Esophagus squamous epithelium (tissue), 4 donors: Measurements from ENCODE around the gene ADAM22.

Experiments used
- POLR2A ChIP-seq, 4 donors: fragments of 450-650 bp; IDR thresholded peaks; one replicate each; pipeline ENCODE4 v1.6.1; 2017; ENCODE audit warnings: antibody characterized with exemption in 4 of 4, mild to moderate bottlenecking in 4 of 4, moderate library complexity in 3 of 4
- TF ChIP-seq, protein P1 (sequence below), 6 experiments: fragments of 450-650 bp in 4 of 6; fragments of 200-600 bp in 2 of 6; sonication (generic) in 2 of 6; IDR thresholded peaks; one replicate each; pipeline ENCODE4 v1.5.1; 2016 to 2019; ENCODE audit warnings: antibody characterized with exemption in 6 of 6, mild to moderate bottlenecking in 4 of 6, moderate library complexity in 4 of 6

DNA sequence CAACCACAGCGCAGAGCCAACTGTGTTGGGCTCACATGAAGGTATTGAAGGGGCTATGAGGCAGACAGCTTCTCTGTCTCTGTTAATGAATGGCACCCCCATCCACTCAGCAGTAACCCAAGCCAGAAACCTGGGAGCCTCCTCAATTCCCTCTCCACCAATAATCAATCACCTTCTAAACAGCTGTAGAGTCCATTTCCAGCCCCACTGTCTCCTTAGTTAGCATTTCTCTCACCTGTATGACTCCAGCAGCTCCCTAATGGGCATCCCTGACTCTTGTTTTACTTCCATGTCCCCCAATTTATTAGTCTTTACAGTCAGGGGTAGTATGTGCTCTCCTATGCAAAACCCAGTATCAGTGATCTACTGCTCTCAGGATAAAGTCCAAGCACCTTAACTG is 278.9 kb downstream of the ADAM22 start:
- TF ChIP-seq, protein P1, sequence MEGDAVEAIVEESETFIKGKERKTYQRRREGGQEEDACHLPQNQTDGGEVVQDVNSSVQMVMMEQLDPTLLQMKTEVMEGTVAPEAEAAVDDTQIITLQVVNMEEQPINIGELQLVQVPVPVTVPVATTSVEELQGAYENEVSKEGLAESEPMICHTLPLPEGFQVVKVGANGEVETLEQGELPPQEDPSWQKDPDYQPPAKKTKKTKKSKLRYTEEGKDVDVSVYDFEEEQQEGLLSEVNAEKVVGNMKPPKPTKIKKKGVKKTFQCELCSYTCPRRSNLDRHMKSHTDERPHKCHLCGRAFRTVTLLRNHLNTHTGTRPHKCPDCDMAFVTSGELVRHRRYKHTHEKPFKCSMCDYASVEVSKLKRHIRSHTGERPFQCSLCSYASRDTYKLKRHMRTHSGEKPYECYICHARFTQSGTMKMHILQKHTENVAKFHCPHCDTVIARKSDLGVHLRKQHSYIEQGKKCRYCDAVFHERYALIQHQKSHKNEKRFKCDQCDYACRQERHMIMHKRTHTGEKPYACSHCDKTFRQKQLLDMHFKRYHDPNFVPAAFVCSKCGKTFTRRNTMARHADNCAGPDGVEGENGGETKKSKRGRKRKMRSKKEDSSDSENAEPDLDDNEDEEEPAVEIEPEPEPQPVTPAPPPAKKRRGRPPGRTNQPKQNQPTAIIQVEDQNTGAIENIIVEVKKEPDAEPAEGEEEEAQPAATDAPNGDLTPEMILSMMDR (IDR thresholded peaks at IDR 0.05) = no peak
- no peak for TF ChIP-seq POLR2A (IDR thresholded peaks at IDR 0.05)
